Measurements from ENCODE around the gene PNKD.
"Not testable (repeated sequence)": the region's sequence is repeated elsewhere in the genome, so short reads cannot be mapped to it uniquely, and the experiment has no call there.

The PNKD gene

GRCh38 chr2:218295029-218295428 is 24.7 kb downstream of the PNKD start:
- DNase-seq, result no peak

DNA sequence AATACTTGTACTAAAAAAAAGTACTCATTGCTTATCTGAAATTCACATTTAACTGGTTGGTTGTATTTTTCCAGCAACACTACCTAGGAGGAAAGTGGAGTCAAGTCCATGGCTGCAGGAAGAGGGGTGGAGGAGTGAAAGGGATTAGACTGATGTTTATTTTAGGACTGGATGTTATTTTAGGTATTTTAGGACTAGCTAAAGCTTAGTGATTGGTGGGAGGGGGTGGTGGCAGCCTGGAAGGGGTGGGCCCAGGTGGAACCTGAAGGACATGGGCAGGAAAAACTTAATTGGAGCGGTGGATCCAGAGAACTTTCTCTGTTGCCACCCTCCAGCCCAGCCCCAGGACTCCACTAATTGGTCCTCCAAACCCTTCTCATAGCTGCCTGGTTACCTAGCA is 25.9 kb downstream of the PNKD start:
- no peak for DNase-seq

DNA sequence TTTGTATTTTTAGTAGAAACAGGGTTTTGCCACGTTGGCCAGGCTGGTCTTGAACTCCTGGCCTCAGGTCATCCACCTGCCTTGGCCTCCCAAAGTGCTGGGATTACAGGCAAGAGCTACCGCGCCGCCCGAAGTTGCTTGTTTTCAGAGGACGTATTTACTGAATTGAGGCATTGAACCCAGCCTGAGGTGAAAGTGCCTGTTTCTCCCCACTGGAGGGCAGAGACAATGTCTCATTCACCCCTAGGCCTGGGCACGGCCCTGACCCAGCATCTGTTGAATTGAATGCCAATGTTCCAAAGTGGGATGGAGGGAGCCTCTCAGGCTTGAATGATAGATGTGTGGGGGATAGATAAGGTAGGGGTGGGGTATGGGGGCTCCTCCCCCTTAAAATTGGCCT is 26.5 kb downstream of the PNKD start:
- DNase-seq, result no peak

DNA sequence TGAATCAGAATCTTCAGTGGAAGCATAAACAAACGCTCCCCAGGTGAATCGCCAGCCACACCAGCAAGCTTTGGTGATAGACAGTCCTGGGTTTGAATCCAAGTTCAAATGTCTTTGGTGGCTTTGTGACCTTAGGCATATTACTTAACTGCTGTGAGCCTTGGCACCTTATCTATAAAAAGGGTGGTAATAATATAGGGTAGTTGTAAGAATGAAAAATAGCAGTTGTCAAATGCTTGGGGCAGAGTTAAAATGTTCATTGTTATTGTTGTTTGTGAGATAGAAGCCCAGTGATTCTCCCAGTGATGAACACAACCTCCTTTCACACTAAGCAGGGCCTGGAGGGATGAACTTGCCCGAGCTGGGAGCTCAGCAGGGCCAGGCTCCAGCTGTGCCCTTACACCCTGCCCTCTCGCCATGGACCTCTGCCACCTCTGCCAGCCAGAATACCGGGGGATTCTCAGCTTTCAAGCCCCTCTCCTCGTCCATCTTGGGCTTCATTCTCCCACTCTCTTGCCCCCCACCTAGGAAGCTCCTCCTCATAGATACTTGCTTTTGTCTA is 28.1 kb downstream of the PNKD start:
- no peak for DNase-seq

DNA sequence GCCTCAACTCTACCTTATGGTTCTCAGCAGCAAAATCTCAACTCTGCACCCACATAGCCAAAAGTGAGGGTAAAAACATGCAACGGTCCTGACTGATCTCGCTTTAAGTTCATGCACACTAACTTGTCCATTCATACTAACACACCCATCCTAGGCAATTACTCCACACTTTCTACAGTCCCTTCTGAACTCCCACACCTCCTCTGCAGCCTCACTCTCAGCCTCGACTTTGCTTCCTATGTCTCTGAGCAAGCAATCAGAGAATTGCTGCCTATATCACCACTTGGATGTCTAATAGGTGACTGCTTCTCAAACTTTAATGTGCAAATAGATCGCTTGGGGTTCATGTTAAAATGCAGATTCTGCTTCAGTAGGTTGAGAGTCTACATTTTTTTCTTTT is 29.8 kb downstream of the PNKD start:
- no peak for DNase-seq

DNA sequence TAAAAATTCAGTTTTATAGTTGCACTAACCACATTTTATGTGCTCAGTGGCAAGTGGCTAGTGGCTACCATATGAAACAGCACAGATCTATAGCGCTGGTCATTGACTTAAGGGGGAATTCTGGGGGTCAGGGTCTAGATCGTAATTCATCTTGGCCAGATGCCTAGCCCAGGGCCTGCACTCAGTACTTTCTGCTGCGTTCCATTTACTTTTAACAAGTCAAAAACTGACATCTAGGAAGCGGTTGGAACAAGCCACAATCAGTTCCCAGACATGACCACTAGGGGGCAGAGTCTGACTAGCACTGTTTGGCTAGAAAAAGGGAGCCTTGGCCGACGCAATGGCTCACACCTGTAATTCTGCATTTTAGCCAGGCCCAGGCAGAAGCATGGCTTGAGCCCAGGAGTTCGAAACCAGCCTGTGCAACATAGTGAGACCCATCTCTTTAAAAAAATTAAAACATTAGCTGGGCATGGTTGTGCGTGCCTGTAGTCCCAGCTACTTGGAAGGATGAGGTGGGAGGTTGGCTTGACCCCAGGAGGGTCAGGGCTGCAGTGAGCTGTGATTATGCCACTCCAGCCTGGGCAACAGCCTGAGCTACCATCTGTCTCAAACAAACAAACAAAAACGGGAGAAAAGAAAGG is 31.0 kb downstream of the PNKD start:
- DNase-seq, result peak; percentile 60

- no peak for DNase-seq
Measured at GRCh38 chr2:218305383-218305782, 35.1 kb downstream of the PNKD start.

DNA sequence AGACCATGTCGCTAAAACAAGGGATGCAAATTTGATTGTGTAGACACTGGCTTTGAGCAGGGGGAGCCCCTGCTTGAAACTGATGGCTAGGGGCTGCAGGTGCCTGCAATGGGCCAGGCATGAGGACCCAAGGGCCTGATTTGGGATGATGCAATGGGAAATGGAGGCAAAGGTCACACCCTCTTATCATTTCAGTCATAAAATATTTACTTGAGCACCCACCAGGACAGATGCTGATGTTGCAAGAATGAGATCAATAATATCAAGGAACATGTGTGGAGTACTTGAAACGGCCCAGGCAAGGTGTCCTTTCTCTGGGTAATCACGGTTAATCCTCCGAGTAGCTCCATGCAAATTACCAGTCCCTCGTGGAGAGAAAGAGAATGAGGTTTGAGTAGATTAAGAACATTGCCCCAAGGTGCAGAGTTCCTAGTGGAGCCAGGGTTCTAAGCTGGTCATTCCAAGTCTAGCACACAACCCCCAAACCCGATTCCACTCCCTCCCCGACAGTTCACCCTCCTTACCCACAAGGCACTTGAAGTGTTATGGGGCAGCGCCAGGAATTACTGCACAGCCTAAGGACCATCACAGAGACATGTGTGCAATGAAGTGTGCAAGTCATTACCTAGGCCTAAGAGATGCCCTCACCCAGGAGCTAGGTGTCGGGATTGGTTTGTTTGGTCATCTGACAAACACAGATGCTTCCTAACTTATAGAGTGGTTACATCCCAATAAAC is 36.0 kb downstream of the PNKD start:
- DNase-seq, result no peak

DNA sequence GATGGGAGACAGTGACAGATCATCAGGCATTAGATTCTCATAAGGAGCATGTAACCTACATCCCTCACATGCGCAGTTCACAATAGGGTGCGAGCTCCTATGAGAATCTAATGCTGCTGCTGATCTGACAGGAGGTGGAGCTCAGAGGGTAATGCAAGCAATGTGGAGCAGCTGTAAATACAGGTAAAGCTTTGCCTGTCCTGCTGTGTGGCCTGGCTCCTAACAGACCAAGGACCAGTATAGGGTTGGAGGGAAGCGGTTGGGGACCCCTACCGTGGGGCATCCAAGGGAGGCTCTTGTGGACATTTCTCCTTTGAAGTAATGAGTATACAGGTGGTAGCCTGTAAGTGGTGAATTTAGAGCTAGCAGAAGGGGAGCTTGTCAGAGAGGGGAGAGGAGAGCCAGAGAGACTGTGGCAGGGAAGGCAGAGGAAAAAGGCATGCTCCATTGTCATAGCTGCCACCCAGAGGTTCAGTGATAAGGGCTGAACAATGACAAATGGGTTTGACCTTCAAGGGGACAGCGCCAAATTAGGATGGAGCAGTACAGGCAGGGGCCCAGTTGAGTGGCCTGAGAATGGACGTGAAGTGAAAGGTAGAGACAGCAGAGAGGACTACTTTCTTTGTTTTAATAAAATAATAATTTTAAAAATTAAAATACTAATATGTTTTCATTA is 37.2 kb downstream of the PNKD start:
- DNase-seq, result no peak

- no peak for DNase-seq
Measured at GRCh38 chr2:218310853-218311540, 40.7 kb downstream of the PNKD start.

- DNase-seq, result not testable (repeated sequence)
Measured at GRCh38 chr2:218311541-218312266, 41.4 kb downstream of the PNKD start.

GRCh38 chr2:218312267-218312756 is 42.0 kb downstream of the PNKD start:
- DNase-seq, result no peak

DNA sequence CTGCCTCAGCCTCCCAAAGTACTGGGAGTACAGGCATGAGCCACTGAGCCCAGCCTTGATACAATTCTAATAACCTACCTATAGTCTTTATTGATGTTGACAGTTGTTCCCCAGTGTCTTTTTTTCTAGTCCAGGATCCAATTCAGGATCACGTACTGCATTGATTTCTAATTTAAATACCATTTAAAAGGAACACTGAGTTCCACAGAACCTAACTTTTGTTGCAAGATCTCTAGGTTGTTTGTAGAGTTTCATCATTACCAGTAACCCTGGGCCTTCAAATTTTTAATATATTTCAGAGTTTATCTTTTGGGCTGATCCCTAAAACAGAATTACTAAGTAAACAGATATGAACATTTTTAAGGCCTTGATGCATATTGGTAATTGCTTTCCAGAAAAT is 43.0 kb downstream of the PNKD start:
- no peak for DNase-seq

- DNase-seq, result not testable (repeated sequence)
Measured at GRCh38 chr2:218314764-218315163, 44.4 kb downstream of the PNKD start.

DNA sequence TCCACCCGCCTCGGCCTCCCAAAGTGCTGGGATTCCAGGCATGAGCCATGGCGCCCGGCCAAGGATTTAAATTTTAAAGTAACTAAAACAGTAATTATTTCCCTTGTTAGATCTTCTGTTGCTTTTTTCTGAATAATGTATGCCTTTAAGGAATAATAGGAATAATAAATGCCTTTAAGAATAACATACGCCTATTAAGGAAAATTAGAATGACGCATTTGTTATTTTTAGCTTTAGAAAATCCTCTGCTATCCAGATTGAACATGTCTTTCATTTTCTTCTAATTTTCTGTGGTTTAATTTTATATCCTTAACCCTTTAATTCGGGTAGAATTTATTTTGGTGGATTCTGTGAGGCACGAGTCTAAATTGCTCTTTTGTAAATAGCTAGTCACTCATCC is 45.1 kb downstream of the PNKD start:
- DNase-seq, result no peak

DNA sequence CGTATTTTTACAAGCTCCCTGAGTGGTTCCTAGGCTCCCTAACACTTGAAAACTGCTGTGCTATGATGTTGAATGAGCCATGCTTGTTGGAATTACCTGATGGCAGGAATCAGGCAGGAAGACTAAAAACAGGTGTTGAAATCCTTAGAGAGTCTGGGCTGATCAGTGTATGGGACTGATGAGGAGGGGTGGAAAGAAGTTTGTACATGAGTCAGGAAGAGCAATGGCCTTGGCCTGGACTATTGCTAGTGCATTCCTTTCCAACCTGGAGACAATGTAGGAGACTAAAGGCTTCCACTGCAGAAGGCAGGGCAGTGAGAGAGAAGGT is 46.9 kb downstream of the PNKD start:
- no peak for DNase-seq

GRCh38 chr2:218317835-218318234 is 47.5 kb downstream of the PNKD start:
- no peak for DNase-seq

DNA sequence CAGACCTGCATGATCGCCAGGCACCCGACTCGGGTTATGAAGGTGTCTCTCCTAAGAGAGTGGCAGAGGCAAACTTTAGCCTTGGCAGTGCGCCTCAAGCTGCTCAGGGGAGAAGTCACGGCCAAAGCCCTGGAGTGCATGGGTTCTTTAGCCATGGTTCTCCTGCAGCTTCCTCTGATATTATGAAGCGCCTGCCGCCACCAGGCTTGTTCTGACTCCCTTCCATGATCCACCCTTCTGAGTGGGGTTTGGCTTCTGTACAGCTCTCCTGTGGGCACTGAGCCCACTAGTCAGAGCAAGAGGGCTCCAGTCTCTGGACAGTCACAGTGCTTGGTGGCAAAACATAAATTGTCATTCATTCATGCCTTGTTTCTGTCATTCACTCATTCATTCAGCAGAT is 47.9 kb downstream of the PNKD start:
- no peak for DNase-seq

GRCh38 chr2:218319813-218320365 is 49.6 kb downstream of the PNKD start:
- DNase-seq, result no peak

DNA sequence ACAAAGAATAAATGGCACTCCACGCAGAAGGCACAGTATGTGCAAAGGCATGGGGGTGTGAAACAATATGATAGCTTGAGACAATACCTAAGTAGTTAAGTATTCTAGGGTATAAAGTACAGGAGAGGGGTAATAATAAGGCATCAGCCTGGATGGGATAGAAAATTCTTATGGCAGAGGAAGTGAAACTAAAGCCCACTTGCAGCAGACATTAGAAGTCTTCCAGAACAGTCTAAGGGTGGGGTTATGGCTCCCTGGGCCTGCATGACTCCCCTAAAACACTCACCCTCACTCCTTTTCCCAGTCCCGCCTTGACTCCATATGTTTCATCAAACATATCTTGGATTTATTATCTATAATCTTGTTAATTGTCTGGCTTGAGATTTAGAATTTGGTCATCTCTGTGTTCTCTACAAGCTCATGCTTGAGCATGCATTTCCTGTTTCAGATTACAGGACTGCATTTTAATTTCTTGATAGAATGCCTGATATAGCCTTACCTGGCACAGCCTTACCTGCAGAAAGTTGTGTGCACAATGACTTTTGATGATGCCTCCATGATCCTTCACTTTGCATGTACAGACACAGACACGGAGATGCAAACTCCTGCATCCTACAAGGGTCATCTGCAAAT is 50.5 kb downstream of the PNKD start:
- DNase-seq, result no peak

DNA sequence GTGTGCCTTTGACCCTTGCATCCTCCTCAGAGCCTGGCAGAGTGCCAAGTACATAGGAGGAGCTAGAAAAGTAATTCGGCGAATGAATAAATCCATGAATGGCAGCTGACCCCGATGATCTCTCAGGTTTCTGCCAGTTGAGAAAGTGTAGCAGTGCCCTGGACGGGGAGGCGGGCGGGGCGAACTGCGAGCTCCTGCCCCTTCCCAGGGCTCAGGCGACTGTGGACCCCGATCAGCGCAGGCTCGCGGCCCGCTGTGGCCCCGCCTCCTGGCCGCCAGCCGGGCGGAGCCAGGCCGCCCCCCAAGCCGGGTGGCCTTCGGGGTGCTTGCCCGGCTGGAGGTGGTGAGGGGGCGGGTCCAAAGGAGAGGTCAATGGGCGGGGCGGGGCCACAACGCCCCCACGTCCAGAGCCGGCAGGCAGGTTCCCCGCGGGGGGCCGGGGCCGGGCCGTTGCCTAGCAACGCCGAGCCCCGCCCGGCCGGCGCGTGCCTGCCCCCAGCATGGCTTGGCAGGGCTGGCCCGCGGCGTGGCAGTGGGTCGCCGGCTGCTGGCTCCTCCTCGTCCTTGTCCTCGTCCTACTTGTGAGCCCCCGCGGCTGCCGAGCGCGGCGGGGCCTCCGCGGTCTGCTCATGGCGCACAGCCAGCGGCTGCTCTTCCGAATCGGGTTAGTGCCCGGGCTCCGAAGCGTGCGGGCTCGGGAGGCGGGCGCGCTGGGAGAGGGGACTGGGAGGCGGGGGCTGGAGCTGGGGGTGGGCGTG is 52.6 kb downstream of the PNKD start:
- DNase-seq, result no peak
